HG03064 (cell line): Measurements from ENCODE around the gene ZNF107.
"Not testable (repeated sequence)": the region's sequence is repeated elsewhere in the genome, so short reads cannot be mapped to it uniquely, and the experiment has no call there.

Experiments
- ATAC-seq: cut with Tn5 transposase; IDR thresholded peaks from one replicate; pipeline ENCODE4 v1.9.1; 2021; ENCODE audit warnings: low read depth; ENCODE audit not compliant: unreplicated experiment

The ZNF107 gene

GRCh38 chr7:64729089-64729848, 63.3 kb downstream of the ZNF107 start:
- no peak for ATAC-seq

- ATAC-seq = no peak
These were observed 67.8 kb downstream of the ZNF107 start for GRCh38 chr7:64733550-64734240.

DNA sequence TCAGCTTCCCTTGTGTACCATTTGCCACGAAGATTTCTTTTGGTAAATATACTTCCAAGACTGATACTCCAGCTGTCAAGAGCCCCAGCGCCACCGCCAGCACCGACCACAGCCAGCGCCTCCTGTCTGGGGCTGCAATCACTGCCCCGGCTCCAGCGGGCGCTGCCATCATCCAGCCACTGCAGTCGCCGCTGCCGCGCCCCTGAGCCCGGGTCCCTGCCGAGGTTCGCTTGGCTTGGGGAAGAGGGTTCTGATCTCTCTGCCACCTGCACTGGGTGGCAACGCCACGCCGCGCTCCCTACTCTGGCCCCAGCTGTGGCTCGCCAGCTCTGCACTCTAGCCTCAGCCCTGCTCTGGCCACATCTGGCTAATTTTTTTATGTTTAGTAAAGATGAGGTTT, 70.6 kb downstream of the ZNF107 start:
- no peak for ATAC-seq

DNA sequence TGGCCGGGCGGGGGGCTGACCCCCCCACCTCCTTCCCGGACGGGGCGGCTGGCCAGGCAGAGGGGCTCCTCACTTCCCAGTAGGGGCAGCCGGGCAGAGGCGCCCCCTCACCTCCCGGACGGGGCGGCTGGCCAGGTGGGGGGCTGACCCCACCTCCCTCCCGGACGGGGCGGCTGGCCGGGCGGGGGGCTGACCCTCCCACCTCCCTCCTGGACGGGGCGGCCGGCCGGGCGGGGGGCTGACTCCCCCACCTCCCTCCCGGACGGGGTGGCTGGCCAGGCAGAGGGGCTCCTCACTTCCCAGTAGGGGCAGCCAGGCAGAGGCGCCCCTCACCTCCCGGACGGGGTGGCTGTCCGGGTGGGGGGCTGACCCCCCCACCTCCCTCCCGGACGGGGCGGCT, 72.5 kb downstream of the ZNF107 start:
- ATAC-seq = not testable (repeated sequence)

DNA sequence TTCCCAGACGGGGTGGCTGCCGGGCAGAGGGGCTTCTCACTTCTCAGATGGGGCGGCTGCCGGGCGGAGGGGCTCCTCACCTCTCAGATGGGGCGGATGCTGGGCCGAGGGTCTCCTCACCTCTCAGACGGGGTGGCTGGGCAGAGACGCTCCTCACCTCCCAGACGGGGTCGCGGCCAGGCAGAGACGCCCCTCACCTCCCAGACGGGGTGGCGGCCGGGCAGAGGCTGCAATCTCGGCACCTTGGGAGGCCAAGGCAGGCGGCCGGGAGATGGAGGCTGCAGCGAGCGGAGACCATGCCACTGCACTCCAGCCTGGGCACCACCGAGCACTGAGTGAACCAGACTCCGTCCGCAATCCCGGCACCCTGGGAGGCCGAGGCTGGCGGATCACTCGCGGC, 73.0 kb downstream of the ZNF107 start:
- ATAC-seq = not testable (repeated sequence)

DNA sequence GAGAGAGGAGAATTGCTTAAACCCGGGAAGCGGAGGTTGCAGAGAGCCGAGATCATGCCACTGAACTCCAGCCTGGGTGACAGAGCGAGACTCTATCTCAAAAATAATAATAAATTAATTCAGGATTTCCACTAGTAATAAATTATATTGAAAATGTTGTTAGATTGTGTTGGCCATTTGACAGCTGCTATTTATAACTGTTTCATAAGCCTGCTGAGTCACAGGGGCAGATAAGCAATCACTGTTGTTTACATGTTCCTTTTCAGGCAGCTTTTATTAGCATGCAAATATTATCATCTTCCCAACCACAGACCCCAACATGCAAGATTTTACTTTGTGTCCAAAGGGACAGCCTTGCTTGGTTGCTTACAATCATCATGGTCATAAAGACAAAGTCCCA, 78.7 kb downstream of the ZNF107 start:
- no peak for ATAC-seq

DNA sequence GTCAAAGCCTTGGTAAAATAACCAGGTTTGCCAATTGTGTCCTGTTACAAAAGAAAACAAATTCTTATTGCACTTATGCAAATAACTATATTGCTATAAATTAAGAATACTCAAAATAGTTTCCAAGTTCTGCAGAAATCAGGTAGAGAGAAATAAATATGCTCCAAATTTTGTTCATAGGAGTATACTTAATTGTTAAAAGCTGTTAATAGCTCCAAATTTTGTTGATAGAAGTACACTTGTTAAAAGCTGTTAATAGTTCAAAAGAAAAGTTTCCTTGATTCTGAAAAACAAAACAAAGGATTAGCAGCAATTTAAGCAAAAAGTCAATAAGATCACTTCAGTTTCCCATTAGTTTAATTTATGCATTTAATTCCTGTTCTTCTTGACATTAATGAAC, 81.9 kb downstream of the ZNF107 start:
- ATAC-seq = no peak

DNA sequence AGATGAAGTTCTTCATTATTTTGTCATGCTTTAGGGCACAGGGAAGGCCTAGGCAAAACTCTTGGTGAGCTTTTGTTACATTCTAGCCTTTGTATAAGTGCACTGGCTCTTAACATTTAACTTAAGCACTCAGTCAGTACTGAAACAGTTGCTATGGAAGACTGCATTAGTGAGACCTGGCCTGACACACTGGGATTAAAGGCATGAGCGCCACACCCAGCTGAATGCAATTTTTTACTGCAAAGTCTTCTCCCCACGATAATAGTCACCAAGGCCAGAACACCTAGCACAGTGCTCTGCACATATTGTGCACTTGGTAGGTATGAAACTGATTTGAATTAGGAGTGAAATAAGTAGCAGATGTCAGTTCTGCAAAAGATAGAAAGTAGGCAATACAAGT, 87.1 kb downstream of the ZNF107 start:
- no peak for ATAC-seq

DNA sequence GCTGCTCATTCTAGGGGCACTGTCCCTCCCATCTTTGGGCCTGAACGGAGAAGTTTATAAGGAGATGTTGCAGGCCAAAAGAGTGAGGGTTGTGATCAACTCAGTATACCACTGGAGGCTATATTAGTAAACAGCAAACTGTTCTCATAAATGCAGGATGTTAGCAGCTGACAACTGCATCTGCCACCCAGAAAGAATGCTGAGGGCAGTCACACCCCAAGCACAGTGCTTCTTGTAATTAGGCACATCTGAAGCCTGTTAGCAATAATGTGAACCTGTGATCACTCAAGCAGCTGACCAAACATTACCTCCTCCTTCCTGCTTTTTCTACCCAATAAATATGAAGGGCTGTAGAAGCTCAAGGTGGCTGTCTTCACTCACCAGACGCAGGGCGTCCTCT, 89.9 kb downstream of the ZNF107 start:
- ATAC-seq = no peak

GRCh38 chr7:64758151-64758550, 92.2 kb downstream of the ZNF107 start:
- no peak for ATAC-seq
